WI38 (cell line): ENCODE data around the gene WDTC1.
A peak's percentile ranks its signal among the peaks of the same experiment; 100 is the strongest.
"Not testable (repeated sequence)": the region's sequence is repeated elsewhere in the genome, so short reads cannot be mapped to it uniquely, and the experiment has no call there.

Source experiments
- H3K4me3 ChIP-seq: 2 replicates; pipeline ENCODE4 v1.5.1; 2011; ENCODE audit warnings: low read depth, mild to moderate bottlenecking, control low read depth, low read length
- CTCF ChIP-seq: IDR thresholded peaks from 2 replicates; pipeline ENCODE4 v1.5.1; 2012; ENCODE audit warnings: low read depth, mild to moderate bottlenecking, control low read depth, low read length

Gene WDTC1

GRCh38 chr1:27234049-27234882, at the start of gene WDTC1:
Gene WDTC1, plus strand, starts transcription at chr1:27234632. Its CDS starts 26,423 bp downstream, at chr1:27261055.
- peak within 1 kb of the TSS; percentile 74 for H3K4me3 ChIP-seq
- TF ChIP-seq CTCF: no peak

GRCh38 chr1:27184665-27185064, 49.8 kb upstream of the WDTC1 start:
- H3K4me3 ChIP-seq: not testable (repeated sequence)

DNA sequence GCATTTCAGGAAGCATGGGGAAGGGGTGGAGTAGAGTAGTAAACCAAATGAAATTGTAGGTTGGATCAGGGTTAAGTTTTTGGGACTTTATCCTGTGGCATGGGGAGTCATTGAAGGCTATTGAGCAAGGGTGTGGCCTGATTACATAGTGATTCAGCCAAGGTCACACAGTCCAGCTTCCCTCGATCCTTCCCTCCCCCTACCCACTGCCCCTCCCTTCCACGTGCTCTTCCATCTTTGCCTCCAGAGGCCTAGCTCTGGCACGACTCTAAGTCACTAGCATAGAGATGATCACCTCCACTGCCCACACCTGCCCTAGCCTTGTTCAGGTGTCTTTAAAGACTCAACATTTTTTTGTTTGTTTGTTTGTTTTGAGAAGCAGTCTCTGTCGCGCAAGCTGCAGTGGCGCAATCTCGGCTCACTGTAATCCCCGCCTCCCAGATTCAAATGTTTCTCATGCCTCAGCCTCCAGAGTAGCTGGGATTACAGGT, 42.3 kb upstream of the WDTC1 start:
- no peak for TF ChIP-seq CTCF
- H3K4me3 ChIP-seq: no peak overlapping the region

- no peak overlapping the region for H3K4me3 ChIP-seq
- TF ChIP-seq CTCF: no peak
Measured at GRCh38 chr1:27193194-27193593, 41.2 kb upstream of the WDTC1 start.

- TF ChIP-seq CTCF: no peak
- H3K4me3 ChIP-seq: no peak overlapping the region
Measured at GRCh38 chr1:27201295-27201694, 33.1 kb upstream of the WDTC1 start.

- no peak for TF ChIP-seq CTCF
- no peak overlapping the region for H3K4me3 ChIP-seq
Measured at GRCh38 chr1:27203946-27204345, 30.5 kb upstream of the WDTC1 start.

DNA sequence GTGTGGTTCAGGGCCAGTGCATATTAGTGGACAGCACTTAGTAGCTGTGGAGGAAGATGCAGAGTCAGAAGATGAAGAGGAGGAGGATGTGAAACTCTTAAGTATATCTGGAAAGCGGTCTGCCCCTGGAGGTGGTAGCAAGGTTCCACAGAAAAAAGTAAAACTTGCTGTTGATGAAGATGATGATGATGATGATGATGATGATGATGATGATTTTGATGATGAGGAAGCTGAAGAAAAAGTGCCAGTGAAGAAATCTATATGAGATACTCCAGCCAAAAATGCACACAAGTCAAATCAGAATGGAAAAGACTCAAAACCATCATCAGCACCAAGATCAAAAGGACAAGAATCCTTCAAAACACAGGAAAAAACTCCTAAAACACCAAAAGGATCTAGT, 27.2 kb upstream of the WDTC1 start:
- not testable (repeated sequence) for H3K4me3 ChIP-seq

DNA sequence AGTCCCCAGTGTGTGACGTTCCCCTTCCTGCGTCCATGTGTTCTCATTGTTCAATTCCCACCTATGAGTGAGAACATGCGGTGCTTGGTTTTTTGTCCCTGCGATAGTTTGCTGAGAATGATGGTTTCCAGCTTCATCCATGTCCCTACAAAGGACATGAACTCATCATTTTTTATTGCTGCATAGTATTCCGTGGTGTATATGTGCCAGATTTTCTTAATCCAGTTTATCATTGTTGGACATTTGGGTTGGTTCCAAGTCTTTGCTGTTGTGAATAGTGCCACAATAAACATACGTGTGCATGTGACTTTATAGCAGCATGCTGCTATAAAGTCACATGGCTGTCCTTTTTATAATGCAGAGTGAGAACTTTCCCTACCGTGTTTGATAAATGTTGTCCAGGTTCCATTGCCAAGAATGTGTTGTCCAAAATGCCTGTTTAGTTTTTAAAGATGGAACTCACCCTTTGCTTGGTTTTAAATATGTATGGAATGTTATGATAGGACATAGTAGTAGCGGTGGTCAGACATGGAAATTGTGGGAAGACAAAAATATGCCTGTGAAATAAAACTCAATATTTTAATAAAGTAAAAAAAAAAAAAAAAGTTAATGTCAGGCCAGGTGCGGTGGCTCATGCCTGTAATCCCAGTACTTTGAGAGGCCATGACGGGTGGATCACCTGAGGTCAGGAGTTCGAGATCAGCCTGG, 26.1 kb upstream of the WDTC1 start:
- H3K4me3 ChIP-seq: not testable (repeated sequence)
